ENCODE data around the gene IGF1R.

The IGF1R gene

DNA sequence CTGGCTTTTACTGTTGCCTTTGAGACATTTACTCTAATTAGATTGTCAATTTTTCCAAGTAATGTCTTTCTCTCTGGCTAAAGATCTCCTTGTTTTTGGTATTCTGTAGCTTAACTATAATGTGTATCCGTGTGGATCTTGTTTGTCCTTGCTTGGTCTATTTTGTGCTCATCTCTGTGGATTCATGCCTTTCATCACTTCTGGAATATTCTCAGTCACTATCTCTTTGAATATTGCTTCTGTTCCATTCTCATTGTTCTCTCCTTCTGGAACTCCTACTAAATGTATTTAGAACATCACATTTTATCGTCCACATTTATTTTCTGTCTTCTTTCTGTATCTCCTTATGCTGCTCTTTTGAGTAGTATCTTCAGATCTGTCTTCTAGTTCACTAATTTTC lies 346.6 kb downstream of the IGF1R start:
- DNase-seq (ENCODE audit: low read depth): no peak
- TF ChIP-seq, protein P1, sequence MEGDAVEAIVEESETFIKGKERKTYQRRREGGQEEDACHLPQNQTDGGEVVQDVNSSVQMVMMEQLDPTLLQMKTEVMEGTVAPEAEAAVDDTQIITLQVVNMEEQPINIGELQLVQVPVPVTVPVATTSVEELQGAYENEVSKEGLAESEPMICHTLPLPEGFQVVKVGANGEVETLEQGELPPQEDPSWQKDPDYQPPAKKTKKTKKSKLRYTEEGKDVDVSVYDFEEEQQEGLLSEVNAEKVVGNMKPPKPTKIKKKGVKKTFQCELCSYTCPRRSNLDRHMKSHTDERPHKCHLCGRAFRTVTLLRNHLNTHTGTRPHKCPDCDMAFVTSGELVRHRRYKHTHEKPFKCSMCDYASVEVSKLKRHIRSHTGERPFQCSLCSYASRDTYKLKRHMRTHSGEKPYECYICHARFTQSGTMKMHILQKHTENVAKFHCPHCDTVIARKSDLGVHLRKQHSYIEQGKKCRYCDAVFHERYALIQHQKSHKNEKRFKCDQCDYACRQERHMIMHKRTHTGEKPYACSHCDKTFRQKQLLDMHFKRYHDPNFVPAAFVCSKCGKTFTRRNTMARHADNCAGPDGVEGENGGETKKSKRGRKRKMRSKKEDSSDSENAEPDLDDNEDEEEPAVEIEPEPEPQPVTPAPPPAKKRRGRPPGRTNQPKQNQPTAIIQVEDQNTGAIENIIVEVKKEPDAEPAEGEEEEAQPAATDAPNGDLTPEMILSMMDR (conservative IDR thresholded peaks at IDR 0.05; ENCODE audit: low read depth, low read length): no peak
- H3K4me3 ChIP-seq (ENCODE audit: low read length): no peak overlapping the region

- H3K4me3 ChIP-seq (ENCODE audit: low read length): no peak overlapping the region
- TF ChIP-seq, protein P1 (conservative IDR thresholded peaks at IDR 0.05; ENCODE audit: low read depth, low read length): no peak
- no peak for DNase-seq (ENCODE audit: low read depth)
Observed at GRCh38 chr15:98996169-98996568, 347.8 kb downstream of the IGF1R start.

DNA sequence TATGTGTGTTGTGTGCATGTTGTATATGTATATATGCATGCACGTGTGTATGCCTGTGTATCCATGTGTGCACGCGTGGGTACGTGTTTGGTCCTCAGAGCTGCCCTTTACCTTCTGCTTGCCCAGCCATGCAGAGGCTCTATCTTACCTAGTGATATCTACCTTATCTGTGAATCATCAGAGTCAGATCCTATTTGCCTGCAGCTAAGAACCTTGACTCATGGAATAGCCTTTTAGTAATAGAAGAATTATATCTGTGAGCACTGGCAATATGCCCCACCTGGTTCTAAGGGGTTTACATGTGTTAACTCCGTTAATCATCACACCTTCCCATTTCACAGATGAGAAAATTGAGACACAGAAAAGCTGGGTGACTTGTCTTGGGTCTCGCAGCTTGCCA lies 348.3 kb downstream of the IGF1R start:
- DNase-seq (ENCODE audit: low read depth): no peak
- H3K4me3 ChIP-seq (ENCODE audit: low read length): no peak overlapping the region
- TF ChIP-seq, protein P1 (conservative IDR thresholded peaks at IDR 0.05; ENCODE audit: low read depth, low read length): no peak

- no peak overlapping the region for H3K4me3 ChIP-seq (ENCODE audit: low read length)
- TF ChIP-seq, protein P1 (conservative IDR thresholded peaks at IDR 0.05; ENCODE audit: low read depth, low read length): no peak
- no peak for DNase-seq (ENCODE audit: low read depth)
Observed at GRCh38 chr15:98997312-98997711, 349.0 kb downstream of the IGF1R start.

DNA sequence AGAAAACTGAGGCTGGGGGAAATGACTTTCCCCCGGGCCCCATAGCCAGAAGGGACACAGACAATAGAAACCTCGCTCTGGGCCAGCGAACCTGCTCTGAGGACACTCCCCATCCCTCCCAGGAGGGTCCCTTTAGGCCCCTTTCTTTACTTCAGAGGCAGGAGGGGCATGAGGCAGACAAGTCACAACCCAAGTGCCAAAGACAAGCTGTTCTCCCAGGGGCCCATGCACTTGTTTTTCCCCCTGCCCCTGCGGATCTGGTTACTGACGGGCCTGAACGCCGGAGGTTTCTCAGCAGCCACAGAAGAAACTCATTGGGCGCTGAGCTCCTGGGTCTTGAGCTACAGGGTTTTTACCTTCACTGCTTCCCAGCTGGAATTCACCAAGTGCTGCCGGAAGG lies 349.4 kb downstream of the IGF1R start:
- DNase-seq (ENCODE audit: low read depth): no peak
- TF ChIP-seq, protein P1 (conservative IDR thresholded peaks at IDR 0.05; ENCODE audit: low read depth, low read length): no peak
- no peak overlapping the region for H3K4me3 ChIP-seq (ENCODE audit: low read length)

DNA sequence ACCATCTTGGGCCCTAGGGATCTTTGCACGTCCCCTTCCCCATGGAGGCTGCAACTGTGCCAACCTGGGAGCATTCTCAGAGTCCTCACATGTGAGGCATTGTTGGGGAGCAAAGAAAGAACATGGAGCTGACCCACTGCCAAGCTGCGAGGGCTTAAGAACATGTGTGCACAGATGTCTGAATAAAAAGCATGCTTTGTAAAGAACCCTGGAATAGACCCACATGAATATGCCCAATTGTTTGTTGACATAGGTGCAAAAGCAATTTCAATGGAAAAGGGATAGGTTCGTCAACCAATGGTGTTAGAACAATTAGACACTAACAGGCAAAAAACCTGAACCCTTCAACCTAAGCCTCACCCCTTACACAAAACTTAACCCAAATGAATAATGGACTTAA lies 349.9 kb downstream of the IGF1R start:
- no peak overlapping the region for H3K4me3 ChIP-seq (ENCODE audit: low read length)
- TF ChIP-seq, protein P1 (conservative IDR thresholded peaks at IDR 0.05; ENCODE audit: low read depth, low read length): no peak
- DNase-seq (ENCODE audit: low read depth): no peak

GRCh38 chr15:98999233-98999632 lies 350.9 kb downstream of the IGF1R start:
- H3K4me3 ChIP-seq (ENCODE audit: low read length): no peak overlapping the region
- no peak for DNase-seq (ENCODE audit: low read depth)
- TF ChIP-seq, protein P1 (conservative IDR thresholded peaks at IDR 0.05; ENCODE audit: low read depth, low read length): no peak
